HG02938 (cell line): ENCODE measurements around the gene GPA33.
"Not testable (repeated sequence)": the region's sequence is repeated elsewhere in the genome, so short reads cannot be mapped to it uniquely, and the experiment has no call there.

ENCODE experiments used
- ATAC-seq: cut with Tn5 transposase; IDR thresholded peaks from one replicate; pipeline ENCODE4 v1.9.1; 2021; ENCODE audit warnings: mild to moderate bottlenecking, moderate library complexity; ENCODE audit not compliant: unreplicated experiment

Gene GPA33

GRCh38 chr1:167059045-167059808 lies 30.9 kb downstream of the GPA33 start:
- ATAC-seq, result no peak

DNA sequence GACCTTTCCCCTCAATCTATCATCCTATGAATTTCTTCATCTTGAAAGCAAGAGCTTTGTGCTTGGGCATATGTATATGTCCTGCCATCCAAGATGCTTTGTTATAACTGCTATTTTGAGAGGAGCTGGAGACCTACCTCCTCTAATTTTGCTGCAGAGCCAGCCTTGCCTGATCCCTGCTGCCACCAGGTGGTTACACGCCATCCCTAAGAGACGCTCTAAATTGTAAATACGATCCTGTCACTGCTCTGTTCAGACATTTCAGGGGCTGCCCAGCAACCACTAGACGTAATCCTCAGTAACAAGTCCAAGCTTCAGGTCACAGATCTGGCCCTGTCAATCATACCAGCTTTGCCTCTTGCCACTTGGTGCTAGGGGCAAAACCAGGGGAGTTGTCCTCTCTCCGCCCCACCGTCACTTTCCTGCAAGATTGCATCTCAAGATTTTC lies 32.9 kb downstream of the GPA33 start:
- peak; percentile 56 for ATAC-seq

DNA sequence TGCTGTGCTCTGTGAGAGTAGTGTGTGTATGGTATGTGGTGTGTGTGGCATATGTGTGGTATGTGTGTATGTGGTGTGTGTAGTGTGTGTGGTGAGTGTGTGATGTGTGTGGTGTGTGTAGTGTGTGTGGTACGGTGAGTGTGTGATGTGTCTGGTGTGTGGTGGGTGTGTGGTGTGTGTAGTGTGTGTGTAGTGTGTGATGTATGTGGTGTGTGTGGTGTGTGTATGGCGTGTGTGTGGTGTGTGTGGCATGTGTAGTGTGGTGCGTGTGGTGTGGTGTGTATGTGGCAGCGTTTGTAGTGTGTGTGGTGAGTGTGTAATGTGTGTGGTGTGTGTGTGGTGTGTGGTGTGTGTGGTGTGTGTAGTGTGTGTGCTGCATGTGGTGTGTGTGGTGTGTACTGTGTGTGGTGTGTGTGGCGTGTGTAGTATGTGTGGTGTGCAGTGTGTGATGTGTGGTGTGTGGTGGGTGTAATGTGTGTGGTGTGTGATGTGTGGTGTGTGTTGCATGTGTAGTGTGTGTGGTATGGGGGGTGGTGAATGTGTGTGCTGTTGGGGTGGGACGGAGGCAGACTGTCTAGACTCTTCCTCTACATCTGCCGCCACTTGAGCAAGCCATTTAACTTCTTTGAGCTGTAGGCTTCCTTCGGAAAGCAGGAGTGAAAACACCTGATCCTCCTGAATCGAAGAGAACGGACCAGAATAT lies 33.5 kb downstream of the GPA33 start:
- no peak for ATAC-seq

DNA sequence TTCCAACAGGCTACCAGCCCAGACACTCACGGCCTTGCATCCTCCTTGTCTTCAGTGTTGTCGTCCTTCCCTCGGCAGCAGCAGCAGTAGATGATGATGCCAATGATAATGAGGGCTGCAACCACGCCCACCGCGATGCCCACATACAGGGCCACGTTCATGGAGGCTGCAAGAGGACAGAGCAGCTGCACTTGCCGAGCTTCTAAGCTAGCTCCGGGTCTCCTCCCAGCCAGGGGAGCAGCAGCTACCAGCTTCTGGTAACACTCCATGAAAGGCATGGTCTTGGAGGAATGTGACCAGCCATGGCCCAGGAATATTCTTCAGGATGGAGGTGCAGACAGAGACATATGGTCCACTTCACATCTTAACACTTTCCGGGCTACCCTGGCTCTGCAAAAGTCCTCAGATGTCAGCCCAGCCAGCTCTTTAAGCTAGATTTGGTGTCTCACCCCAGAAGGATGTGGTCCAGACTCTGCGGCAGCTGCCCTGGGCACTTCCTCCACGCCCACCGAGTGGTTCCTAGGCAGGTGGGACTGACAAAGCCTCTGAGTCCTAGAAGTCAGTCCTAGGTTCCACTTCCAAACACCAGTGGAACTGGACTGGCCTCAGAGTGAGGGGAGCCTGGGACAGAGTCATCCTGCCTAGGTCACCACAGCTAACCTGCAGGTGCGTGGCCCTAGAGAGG lies 35.1 kb downstream of the GPA33 start:
- ATAC-seq, result no peak

- no peak for ATAC-seq
These were observed 35.6 kb downstream of the GPA33 start for GRCh38 chr1:167054531-167054930.

GRCh38 chr1:167052389-167052788 lies 37.8 kb downstream of the GPA33 start:
- no peak for ATAC-seq

GRCh38 chr1:167051907-167052306 lies 38.3 kb downstream of the GPA33 start:
- no peak for ATAC-seq

- peak; percentile 88 for ATAC-seq
These were observed 46.3 kb downstream of the GPA33 start for GRCh38 chr1:167043752-167044488.

GRCh38 chr1:167033646-167034045 lies 56.5 kb downstream of the GPA33 start:
- ATAC-seq, result no peak

GRCh38 chr1:167029553-167029952 lies 60.6 kb downstream of the GPA33 start:
- ATAC-seq, result not testable (repeated sequence)

GRCh38 chr1:167022384-167022783 lies 67.8 kb downstream of the GPA33 start:
- peak; percentile 86 for ATAC-seq

- no peak for ATAC-seq
These were observed 74.0 kb downstream of the GPA33 start for GRCh38 chr1:167016100-167016750.

DNA sequence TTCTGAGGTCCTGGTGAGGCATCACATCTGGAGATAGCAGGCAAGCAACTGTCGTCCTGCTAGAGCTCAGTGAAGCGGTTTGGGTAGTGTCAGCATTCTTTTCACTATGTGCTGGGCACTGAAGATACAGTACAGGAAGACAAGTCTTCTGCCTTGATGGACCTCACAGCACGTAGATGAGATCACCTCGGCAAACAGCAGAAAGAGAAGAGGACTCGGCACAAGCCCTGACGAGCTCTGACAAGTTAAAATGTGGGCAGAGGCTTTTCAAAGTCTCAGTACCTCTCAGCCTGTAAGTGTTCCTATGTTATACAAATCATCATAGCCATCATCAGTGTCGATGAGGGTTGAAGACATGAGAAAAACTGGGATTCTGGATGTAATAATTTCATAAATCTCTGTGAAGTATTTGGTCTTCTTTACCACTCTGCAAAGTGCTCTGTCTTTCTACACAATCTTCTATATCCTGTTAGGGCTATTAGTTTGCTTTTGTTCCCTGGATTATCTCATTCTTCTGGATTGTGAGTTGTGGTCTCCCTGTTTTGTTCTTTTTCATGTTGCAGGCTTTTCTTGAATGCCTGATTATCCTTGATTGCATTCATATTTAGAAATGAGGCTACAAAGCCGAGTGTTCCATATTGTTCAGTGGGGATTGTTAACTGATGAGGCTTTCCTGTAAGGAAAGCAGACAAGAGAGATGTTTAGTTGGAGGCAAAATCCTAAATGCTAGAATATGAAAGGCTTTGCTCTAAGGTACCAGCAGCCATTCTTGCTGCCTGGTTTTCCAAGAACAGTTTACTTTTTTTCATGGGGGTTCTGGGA lies 76.9 kb downstream of the GPA33 start:
- no peak for ATAC-seq

DNA sequence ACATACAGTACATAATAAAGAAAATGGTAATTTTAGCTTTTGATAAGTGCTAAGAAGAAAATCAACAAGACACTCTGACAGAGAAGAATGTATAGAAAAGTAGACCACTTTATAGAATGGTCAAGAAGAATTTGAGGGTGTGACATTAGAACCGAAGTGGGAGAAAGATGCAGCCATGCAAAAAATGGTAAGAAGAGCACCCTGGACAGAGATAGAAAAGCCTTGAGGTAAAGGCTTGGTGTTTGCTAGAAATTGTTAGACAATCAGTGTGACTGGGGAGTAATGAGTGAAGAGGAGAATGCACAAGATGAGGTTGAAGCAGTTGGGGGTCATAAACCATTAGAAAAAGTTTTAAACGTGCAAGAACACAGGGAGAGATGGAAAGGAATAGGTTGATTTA lies 77.6 kb downstream of the GPA33 start:
- ATAC-seq, result no peak

DNA sequence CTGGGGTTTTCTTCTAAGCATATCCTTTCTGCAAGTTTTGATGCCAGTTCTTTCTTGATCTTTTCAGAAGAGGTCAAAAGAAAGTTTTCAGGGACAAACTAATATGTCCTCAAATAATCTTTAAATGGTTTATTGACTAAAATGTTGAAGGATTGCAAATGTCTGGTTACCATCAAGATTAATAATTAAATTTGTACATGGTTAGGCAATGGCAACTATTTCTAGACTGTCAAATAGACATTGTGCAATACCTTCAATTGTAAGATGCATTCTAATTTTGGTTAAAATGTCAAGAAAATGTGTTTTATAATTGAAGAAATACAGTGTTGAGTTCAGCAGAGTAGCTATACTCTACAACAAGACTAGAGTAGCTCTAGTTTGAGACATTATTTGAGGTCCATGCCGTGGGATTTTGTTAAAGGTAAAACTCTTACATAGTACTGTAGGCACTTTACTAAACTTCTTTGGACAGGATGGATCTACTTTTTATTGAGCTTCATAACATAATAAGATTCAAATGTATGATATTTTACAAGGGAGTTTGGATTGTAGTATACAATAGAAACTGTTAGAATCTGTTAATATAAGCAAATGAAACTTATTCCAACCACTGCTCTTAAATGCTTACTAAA lies 78.5 kb downstream of the GPA33 start:
- ATAC-seq, result no peak

- ATAC-seq, result no peak
These were observed 86.5 kb downstream of the GPA33 start for GRCh38 chr1:167003711-167004110.
